ENCODE data around the gene SRXN1. TPM values are rescaled to one million over a fixed set of nuclear protein-coding genes. Genes with fewer than 3 reads are reported as not detected.

Gene SRXN1
- total and polyA plus RNA-seq, 2 donors (not counting 1 experiment from before 2014, with no cell fraction given) = 50.5 to 91.2 TPM

DNA sequence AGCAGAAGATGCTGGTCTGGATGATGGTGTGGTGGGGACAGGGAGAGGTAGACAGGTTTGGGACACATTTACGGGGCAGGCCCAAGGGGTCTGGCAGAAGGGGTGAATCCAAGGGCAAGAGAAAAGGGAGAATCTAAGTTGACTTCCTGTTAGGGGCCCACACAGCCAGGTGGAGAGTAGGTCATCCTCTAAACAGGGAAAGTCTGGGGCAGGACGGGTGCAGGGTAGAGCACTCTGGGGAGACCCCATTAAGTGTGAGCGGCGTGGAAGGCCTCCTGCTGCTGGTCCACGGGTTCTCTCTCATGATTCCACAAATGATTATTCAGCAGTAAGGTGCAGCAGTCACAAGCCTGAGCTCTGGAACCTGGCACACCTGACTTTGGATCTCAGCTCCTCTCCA, 2.7 kb downstream of the SRXN1 start:
- Histone ChIP-seq H3K27me3 (ENCODE audit: control insufficient read depth, insufficient read depth, low read length) (no peaks in the 10 kb centered on the region), H3K4me3 (replicated peaks in 1 of 4; ENCODE audit: control extremely low read depth in 1 of 4, insufficient read depth in 1 of 4, low read depth in 3 of 4, low read length in 4 of 4) (no peak overlapping the region), H3K4me2 (ENCODE audit: extremely low read depth, insufficient read depth, low read length) (no peak overlapping the region), H2AFZ (ENCODE audit: low read length) (no peak overlapping the region), H3K4me1 (ENCODE audit: control insufficient read depth, extremely low read depth, insufficient read depth, low read length) (peaks cover 11% of the 10 kb centered on the region), H3K27ac (ENCODE audit: insufficient read depth, low read length) (no peak overlapping the region), H4K20me1 (ENCODE audit: control insufficient read depth, extremely low read depth, insufficient read depth, low read length) (no peaks in the 10 kb centered on the region), H3K9ac (ENCODE audit: insufficient read depth, low read length) (no peak overlapping the region), H3K9me3 (ENCODE audit: control insufficient read depth, insufficient read depth, low read depth, low read length) (no peaks in the 10 kb centered on the region), H3K79me2 (ENCODE audit: control insufficient read depth, insufficient read depth, low read length) (peaks cover 32% of the 10 kb centered on the region), H3K36me3 (ENCODE audit: control insufficient read depth, insufficient read depth, low read length) (peaks cover 24% of the 10 kb centered on the region)
- DNase-seq (ENCODE audit: low read depth in 2 of 2) = no peak
- no peak for TF ChIP-seq EZH2 (IDR thresholded peaks at IDR 0.05; ENCODE audit: low read length, missing control alignments)
- TF ChIP-seq, protein P1, sequence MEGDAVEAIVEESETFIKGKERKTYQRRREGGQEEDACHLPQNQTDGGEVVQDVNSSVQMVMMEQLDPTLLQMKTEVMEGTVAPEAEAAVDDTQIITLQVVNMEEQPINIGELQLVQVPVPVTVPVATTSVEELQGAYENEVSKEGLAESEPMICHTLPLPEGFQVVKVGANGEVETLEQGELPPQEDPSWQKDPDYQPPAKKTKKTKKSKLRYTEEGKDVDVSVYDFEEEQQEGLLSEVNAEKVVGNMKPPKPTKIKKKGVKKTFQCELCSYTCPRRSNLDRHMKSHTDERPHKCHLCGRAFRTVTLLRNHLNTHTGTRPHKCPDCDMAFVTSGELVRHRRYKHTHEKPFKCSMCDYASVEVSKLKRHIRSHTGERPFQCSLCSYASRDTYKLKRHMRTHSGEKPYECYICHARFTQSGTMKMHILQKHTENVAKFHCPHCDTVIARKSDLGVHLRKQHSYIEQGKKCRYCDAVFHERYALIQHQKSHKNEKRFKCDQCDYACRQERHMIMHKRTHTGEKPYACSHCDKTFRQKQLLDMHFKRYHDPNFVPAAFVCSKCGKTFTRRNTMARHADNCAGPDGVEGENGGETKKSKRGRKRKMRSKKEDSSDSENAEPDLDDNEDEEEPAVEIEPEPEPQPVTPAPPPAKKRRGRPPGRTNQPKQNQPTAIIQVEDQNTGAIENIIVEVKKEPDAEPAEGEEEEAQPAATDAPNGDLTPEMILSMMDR (conservative IDR thresholded peaks at IDR 0.05 in 1 of 2, IDR thresholded peaks at IDR 0.05 in 1 of 2; ENCODE audit: low read depth in 1 of 2, low read length in 2 of 2) = no peak

DNA sequence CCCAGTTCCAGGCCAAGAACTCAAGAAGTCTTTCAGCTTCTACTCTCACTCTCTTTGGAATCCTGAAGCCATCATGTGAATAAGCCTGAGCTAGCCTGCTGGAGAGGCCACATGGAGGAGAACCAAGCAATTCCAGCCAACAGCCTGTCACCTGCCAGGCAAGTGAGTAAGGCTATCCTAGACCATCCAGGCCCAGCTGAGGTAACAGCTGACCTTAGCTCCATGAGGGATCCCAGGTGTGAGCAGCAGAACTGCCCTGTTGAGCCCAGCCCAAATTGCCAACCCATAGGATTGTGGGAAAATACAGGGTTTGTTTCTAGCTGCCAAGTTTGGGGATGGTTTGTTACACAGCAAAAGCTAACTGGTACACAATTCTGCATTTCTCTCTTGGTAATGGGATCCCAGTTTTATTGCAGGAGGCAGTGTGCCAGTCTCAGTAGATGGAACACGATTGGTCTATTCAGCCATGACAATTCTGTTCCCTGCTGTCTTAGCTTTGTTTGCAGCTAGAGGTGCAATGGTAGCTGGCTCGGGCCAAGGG, 5.5 kb downstream of the SRXN1 start:
- no peaks in the 10 kb centered on the region for H4K20me1 ChIP-seq (ENCODE audit: control insufficient read depth, extremely low read depth, insufficient read depth, low read length)
- TF ChIP-seq, protein P1 (conservative IDR thresholded peaks at IDR 0.05 in 1 of 2, IDR thresholded peaks at IDR 0.05 in 1 of 2; ENCODE audit: low read depth in 1 of 2, low read length in 2 of 2) = no peak
- TF ChIP-seq EZH2 (IDR thresholded peaks at IDR 0.05; ENCODE audit: low read length, missing control alignments) = no peak
- peaks cover 28% of the 10 kb centered on the region for H3K79me2 ChIP-seq (ENCODE audit: control insufficient read depth, insufficient read depth, low read length)
- peaks cover 6% of the 10 kb centered on the region for H3K4me1 ChIP-seq (ENCODE audit: control insufficient read depth, extremely low read depth, insufficient read depth, low read length)
- DNase-seq (ENCODE audit: low read depth in 2 of 2) = no peak
- H3K4me2 ChIP-seq (ENCODE audit: extremely low read depth, insufficient read depth, low read length) = no peak overlapping the region
- no peaks in the 10 kb centered on the region for H3K9me3 ChIP-seq (ENCODE audit: control insufficient read depth, insufficient read depth, low read depth, low read length)
- no peak overlapping the region for H3K27ac ChIP-seq (ENCODE audit: insufficient read depth, low read length)
- H3K36me3 ChIP-seq (ENCODE audit: control insufficient read depth, insufficient read depth, low read length) = peaks cover 24% of the 10 kb centered on the region
- no peaks in the 10 kb centered on the region for H3K27me3 ChIP-seq (ENCODE audit: control insufficient read depth, insufficient read depth, low read length)
- H2AFZ ChIP-seq (ENCODE audit: low read length) = no peak overlapping the region
- no peak overlapping the region for H3K9ac ChIP-seq (ENCODE audit: insufficient read depth, low read length)
- no peak overlapping the region for H3K4me3 ChIP-seq (replicated peaks in 1 of 4; ENCODE audit: control extremely low read depth in 1 of 4, insufficient read depth in 1 of 4, low read depth in 3 of 4, low read length in 4 of 4)

DNA sequence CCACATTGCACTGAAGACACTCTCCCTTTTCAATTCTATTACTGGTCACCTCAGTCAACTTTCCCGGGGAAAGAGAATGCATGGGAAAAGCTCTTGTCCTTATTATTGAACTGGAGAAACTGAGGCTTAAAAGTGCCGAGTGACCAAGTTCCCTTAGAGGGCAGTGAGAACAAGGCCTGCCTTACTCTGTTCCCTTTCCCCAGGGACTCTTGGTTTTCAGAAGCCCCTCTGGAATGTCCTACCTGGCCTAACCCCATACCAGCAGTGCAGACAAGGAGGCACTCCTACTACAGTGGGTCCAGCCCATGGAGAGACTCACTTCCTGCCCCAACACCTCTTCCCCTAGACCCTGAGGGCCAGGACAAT, 6.1 kb downstream of the SRXN1 start:
- no peaks in the 10 kb centered on the region for H4K20me1 ChIP-seq (ENCODE audit: control insufficient read depth, extremely low read depth, insufficient read depth, low read length)
- peaks cover 24% of the 10 kb centered on the region for H3K36me3 ChIP-seq (ENCODE audit: control insufficient read depth, insufficient read depth, low read length)
- TF ChIP-seq, protein P1 (conservative IDR thresholded peaks at IDR 0.05 in 1 of 2, IDR thresholded peaks at IDR 0.05 in 1 of 2; ENCODE audit: low read depth in 1 of 2, low read length in 2 of 2) = no peak
- no peak for TF ChIP-seq EZH2 (IDR thresholded peaks at IDR 0.05; ENCODE audit: low read length, missing control alignments)
- no peak overlapping the region for H3K4me3 ChIP-seq (replicated peaks in 1 of 4; ENCODE audit: control extremely low read depth in 1 of 4, insufficient read depth in 1 of 4, low read depth in 3 of 4, low read length in 4 of 4)
- H3K79me2 ChIP-seq (ENCODE audit: control insufficient read depth, insufficient read depth, low read length) = peaks cover 21% of the 10 kb centered on the region
- DNase-seq (ENCODE audit: low read depth in 2 of 2) = no peak
- H3K9ac ChIP-seq (ENCODE audit: insufficient read depth, low read length) = no peak overlapping the region
- H3K27ac ChIP-seq (ENCODE audit: insufficient read depth, low read length) = no peak overlapping the region
- no peaks in the 10 kb centered on the region for H3K27me3 ChIP-seq (ENCODE audit: control insufficient read depth, insufficient read depth, low read length)
- H3K4me2 ChIP-seq (ENCODE audit: extremely low read depth, insufficient read depth, low read length) = no peak overlapping the region
- no peaks in the 10 kb centered on the region for H3K9me3 ChIP-seq (ENCODE audit: control insufficient read depth, insufficient read depth, low read depth, low read length)
- no peak overlapping the region for H2AFZ ChIP-seq (ENCODE audit: low read length)
- H3K4me1 ChIP-seq (ENCODE audit: control insufficient read depth, extremely low read depth, insufficient read depth, low read length) = peaks cover 3% of the 10 kb centered on the region
